Measurements from ENCODE around the gene TRAF7.

Gene TRAF7

DNA sequence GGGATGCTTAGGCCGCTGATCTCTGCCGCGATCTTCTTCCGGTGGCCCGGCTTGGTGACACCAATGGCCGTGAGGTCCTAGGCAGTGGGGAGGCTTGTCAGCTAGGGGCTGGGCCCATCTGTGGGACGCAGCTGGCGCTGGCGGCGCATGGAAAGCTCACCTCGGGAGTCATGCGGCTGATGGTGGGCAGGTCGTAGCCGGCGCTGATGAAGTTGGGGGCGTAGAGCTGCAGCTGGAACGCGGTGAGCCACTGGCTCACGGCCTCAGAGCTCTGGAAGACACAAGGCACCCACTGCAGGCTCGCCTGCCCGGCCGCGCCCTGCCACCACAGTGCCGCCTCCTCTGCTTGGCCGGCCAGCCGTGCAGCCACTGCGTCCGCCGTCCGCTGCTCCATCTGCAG, 28.1 kb downstream of the TRAF7 start:
- H3K4me3 ChIP-seq (ENCODE audit: low read length): no peak overlapping the region
- H3K9me2 ChIP-seq (replicated peaks; ENCODE audit: control insufficient read depth, low read length): no peaks in the 10 kb centered on the region
- no peaks in the 10 kb centered on the region for H3K9me3 ChIP-seq (ENCODE audit: control insufficient read depth, insufficient read depth, low read length)
- no peaks in the 10 kb centered on the region for H4K20me1 ChIP-seq (ENCODE audit: control insufficient read depth, insufficient read depth, low read depth, low read length)
- no peak overlapping the region for H3K4me2 ChIP-seq (ENCODE audit: low read length)
- no peaks in the 10 kb centered on the region for H3F3A ChIP-seq (ENCODE audit: control insufficient read depth, insufficient read depth)
- 0 out of 2 replicates have a peak, but pooled peaks cover 2% of the 10 kb centered on the region for H3K4me1 ChIP-seq (ENCODE audit: control insufficient read depth, low read length)
- TF ChIP-seq EZH2phosphoT487 (IDR thresholded peaks at IDR 0.05; ENCODE audit: borderline replicate concordance, low read length): no peak
- TF ChIP-seq, protein P1, sequence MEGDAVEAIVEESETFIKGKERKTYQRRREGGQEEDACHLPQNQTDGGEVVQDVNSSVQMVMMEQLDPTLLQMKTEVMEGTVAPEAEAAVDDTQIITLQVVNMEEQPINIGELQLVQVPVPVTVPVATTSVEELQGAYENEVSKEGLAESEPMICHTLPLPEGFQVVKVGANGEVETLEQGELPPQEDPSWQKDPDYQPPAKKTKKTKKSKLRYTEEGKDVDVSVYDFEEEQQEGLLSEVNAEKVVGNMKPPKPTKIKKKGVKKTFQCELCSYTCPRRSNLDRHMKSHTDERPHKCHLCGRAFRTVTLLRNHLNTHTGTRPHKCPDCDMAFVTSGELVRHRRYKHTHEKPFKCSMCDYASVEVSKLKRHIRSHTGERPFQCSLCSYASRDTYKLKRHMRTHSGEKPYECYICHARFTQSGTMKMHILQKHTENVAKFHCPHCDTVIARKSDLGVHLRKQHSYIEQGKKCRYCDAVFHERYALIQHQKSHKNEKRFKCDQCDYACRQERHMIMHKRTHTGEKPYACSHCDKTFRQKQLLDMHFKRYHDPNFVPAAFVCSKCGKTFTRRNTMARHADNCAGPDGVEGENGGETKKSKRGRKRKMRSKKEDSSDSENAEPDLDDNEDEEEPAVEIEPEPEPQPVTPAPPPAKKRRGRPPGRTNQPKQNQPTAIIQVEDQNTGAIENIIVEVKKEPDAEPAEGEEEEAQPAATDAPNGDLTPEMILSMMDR (IDR thresholded peaks at IDR 0.05; ENCODE audit: low read depth, low read length, poor library complexity, severe bottlenecking): no peak
- no peaks in the 10 kb centered on the region for H3K79me2 ChIP-seq (ENCODE audit: control insufficient read depth, low read length)
- no peaks in the 10 kb centered on the region for H3K27me3 ChIP-seq (ENCODE audit: control insufficient read depth, low read length)
- no peak overlapping the region for H3K27ac ChIP-seq (ENCODE audit: low read depth, low read length)
- H3K36me3 ChIP-seq (ENCODE audit: control insufficient read depth, low read length): peaks cover 7% of the 10 kb centered on the region; the same call in 1 of the 2 replicates

DNA sequence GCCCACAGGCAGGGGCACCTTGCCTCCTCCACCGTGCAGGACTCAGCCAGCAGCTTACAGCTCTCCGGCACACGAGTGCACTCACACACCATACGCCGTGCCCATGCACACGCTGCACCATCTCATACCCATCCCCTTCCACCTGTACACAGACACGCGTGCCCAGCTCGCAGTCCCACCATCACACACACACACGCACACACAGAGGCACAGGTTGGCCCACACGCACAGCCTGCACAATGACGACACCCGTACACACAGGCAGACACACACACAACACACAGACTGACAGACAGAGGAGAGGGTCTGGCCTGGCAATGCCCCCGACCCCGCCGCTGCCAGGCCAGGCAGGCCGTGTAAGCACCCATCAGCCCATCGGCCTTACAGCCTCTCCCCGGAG, 28.8 kb downstream of the TRAF7 start:
- Histone ChIP-seq H3K36me3 (ENCODE audit: control insufficient read depth, low read length) (peaks cover 7% of the 10 kb centered on the region; the same call in 1 of the 2 replicates), H3K27me3 (ENCODE audit: control insufficient read depth, low read length) (no peaks in the 10 kb centered on the region), H3K79me2 (ENCODE audit: control insufficient read depth, low read length) (no peaks in the 10 kb centered on the region), H3F3A (ENCODE audit: control insufficient read depth, insufficient read depth) (no peaks in the 10 kb centered on the region), H3K9me2 (replicated peaks; ENCODE audit: control insufficient read depth, low read length) (no peaks in the 10 kb centered on the region), H3K4me2 (ENCODE audit: low read length) (no peak overlapping the region), H3K4me3 (ENCODE audit: low read length) (no peak overlapping the region), H3K4me1 (ENCODE audit: control insufficient read depth, low read length) (0 out of 2 replicates have a peak, but pooled peaks cover 2% of the 10 kb centered on the region), H3K27ac (ENCODE audit: low read depth, low read length) (no peak overlapping the region), H3K9me3 (ENCODE audit: control insufficient read depth, insufficient read depth, low read length) (no peaks in the 10 kb centered on the region), H4K20me1 (ENCODE audit: control insufficient read depth, insufficient read depth, low read depth, low read length) (no peaks in the 10 kb centered on the region)
- no peak for TF ChIP-seq EZH2phosphoT487 (IDR thresholded peaks at IDR 0.05; ENCODE audit: borderline replicate concordance, low read length)
- TF ChIP-seq, protein P1 (IDR thresholded peaks at IDR 0.05; ENCODE audit: low read depth, low read length, poor library complexity, severe bottlenecking): no peak

DNA sequence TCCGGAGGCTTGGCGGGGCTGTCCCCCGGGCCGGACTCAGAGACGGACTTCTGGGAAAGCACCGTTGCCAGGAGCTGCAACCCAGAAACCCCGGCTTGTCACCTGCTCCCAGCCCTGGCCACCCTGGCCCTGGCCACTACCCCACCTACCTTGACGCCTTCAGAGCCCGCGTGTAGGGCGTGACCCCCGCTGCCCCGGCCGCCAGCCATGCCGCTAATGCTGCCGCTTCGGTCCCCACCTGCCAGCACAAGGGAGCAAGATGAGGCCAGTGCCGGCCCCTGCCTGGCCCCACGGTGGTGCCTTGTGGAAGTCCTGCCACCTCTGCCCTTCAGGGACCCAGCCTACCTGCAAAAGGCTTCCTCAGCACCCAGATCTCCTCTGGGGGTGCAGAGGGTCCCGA, 29.4 kb downstream of the TRAF7 start:
- Histone ChIP-seq H3K4me3 (ENCODE audit: low read length) (no peak overlapping the region), H3K4me2 (ENCODE audit: low read length) (no peak overlapping the region), H3F3A (ENCODE audit: control insufficient read depth, insufficient read depth) (no peaks in the 10 kb centered on the region), H3K36me3 (ENCODE audit: control insufficient read depth, low read length) (peaks cover 7% of the 10 kb centered on the region; the same call in 1 of the 2 replicates), H4K20me1 (ENCODE audit: control insufficient read depth, insufficient read depth, low read depth, low read length) (no peaks in the 10 kb centered on the region), H3K27ac (ENCODE audit: low read depth, low read length) (no peak overlapping the region), H3K27me3 (ENCODE audit: control insufficient read depth, low read length) (no peaks in the 10 kb centered on the region), H3K9me3 (ENCODE audit: control insufficient read depth, insufficient read depth, low read length) (no peaks in the 10 kb centered on the region), H3K4me1 (ENCODE audit: control insufficient read depth, low read length) (0 out of 2 replicates have a peak, but pooled peaks cover 2% of the 10 kb centered on the region), H3K9me2 (replicated peaks; ENCODE audit: control insufficient read depth, low read length) (no peaks in the 10 kb centered on the region), H3K79me2 (ENCODE audit: control insufficient read depth, low read length) (no peaks in the 10 kb centered on the region)
- no peak for TF ChIP-seq EZH2phosphoT487 (IDR thresholded peaks at IDR 0.05; ENCODE audit: borderline replicate concordance, low read length)
- TF ChIP-seq, protein P1 (IDR thresholded peaks at IDR 0.05; ENCODE audit: low read depth, low read length, poor library complexity, severe bottlenecking): no peak
